HG02588 (cell line): ENCODE data around the gene SLC23A2.
A peak's percentile ranks its signal among the peaks of the same experiment; 100 is the strongest.
"Not testable (repeated sequence)": the region's sequence is repeated elsewhere in the genome, so short reads cannot be mapped to it uniquely, and the experiment has no call there.

ENCODE experiments used
- ATAC-seq: cut with Tn5 transposase; IDR thresholded peaks from one replicate; pipeline ENCODE4 v1.9.1; 2021; ENCODE audit warnings: mild to moderate bottlenecking, moderate library complexity; ENCODE audit not compliant: unreplicated experiment

The SLC23A2 gene

GRCh38 chr20:5001174-5002076, at the start of gene SLC23A2:
Gene SLC23A2, minus strand, starts transcription at chr20:5001510. Its CDS starts 68,948 bp downstream, at chr20:4932562.
- ATAC-seq = peak; percentile 53

- ATAC-seq = no peak
These were observed 45.5 kb upstream of the SLC23A2 start for GRCh38 chr20:5046656-5047339.

- no peak for ATAC-seq
These were observed 44.6 kb upstream of the SLC23A2 start for GRCh38 chr20:5045906-5046305.

- no peak for ATAC-seq
These were observed 42.8 kb upstream of the SLC23A2 start for GRCh38 chr20:5044075-5044620.

- no peak for ATAC-seq
These were observed 40.1 kb upstream of the SLC23A2 start for GRCh38 chr20:5041433-5041832.

- no peak for ATAC-seq
These were observed 39.0 kb upstream of the SLC23A2 start for GRCh38 chr20:5040345-5040744.

GRCh38 chr20:5039889-5040288, 38.6 kb upstream of the SLC23A2 start:
- no peak for ATAC-seq

- ATAC-seq = no peak
These were observed 37.9 kb upstream of the SLC23A2 start for GRCh38 chr20:5039255-5039657.

GRCh38 chr20:5036828-5037227, 35.5 kb upstream of the SLC23A2 start:
- no peak for ATAC-seq

GRCh38 chr20:5035518-5035917, 34.2 kb upstream of the SLC23A2 start:
- ATAC-seq = not testable (repeated sequence)

GRCh38 chr20:5033566-5033965, 32.3 kb upstream of the SLC23A2 start:
- ATAC-seq = no peak

GRCh38 chr20:5031701-5032100, 30.4 kb upstream of the SLC23A2 start:
- ATAC-seq = not testable (repeated sequence)

GRCh38 chr20:5031206-5031557, 29.9 kb upstream of the SLC23A2 start:
- ATAC-seq = no peak

GRCh38 chr20:5030348-5031205, 29.3 kb upstream of the SLC23A2 start:
- no peak for ATAC-seq

GRCh38 chr20:5028258-5029059, 27.1 kb upstream of the SLC23A2 start:
- not testable (repeated sequence) for ATAC-seq

- no peak for ATAC-seq
These were observed 23.7 kb upstream of the SLC23A2 start for GRCh38 chr20:5024982-5025381.

- no peak for ATAC-seq
These were observed 22.8 kb upstream of the SLC23A2 start for GRCh38 chr20:5024103-5024502.

- not testable (repeated sequence) for ATAC-seq
These were observed 21.9 kb upstream of the SLC23A2 start for GRCh38 chr20:5023171-5023570.

- no peak for ATAC-seq
These were observed 19.4 kb upstream of the SLC23A2 start for GRCh38 chr20:5020760-5021159.
